Measurements from ENCODE around the gene CSF2. TPM values are rescaled to one million over a fixed set of nuclear protein-coding genes. Genes with fewer than 3 reads are reported as not detected.

The CSF2 gene
- total RNA-seq, 1 experiment from 2014 or later = not detected

DNA sequence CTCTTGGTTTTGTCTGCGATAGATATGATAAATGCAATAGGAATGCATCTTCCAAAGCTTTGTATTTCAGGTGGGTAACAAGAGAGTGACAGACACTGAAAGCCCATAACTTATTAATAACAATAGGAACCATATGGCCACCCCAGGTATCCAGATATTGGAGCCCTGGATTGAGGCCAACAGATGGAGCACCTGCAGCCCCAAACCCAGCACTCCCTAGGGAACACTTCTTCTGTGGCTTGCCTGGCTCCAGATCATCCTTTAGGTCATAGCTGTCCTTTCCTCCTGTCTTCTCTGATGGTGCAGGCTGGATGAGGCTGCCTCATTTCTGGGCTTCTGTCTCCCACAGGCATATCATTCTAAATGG is 18.2 kb upstream of the CSF2 start:
- in situ Hi-C loops (cut with HindIII; ENCODE audit: low pct_unique_long_range_greater_than_20kb, low sequenced_read_pairs) = no loop called here

DNA sequence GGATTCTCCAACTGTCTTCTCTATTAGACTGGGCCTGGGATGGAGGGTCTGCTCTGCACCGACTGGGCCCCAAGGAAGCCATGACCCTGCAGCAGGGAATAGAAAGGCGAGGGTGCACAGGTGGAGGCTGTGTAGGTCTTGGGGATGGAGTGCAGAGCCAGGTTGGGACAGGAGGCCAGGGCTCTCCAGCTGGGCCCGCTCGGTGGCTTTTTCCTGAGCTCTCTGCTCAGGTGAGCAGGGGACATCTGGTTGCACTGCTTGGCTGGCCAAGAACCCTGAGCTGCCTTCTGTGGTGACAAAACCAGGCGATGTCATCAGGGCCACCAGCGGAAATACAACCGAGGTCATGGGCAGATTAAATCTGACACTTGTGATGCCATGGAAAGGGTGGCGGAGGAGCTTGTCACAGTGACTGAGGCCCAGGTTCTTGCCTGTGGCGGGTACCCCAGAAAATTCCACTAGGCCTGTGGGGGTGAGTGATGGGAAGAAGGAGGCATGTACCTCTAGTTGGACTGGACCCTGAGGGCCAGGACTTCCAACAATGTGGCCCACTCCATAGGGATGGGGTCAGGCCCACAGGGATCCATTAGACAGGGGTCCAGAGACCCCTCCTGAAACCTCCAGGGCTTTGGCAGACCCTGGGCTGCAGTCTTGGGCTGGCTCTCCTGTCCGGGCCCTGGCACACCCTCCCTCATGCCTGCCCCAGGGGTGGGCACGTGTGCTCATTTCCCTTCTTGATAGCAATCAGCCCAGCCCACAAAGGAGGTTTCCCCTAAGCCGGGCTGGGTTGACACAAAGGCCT is 17.6 kb upstream of the CSF2 start:
- no peaks in the 10 kb centered on the region for H3K9me3 ChIP-seq (ENCODE audit: control insufficient read depth, insufficient read depth, low read depth, low read length)
- no peak overlapping the region for H3K27ac ChIP-seq (ENCODE audit: low read length)
- no peaks in the 10 kb centered on the region for H3K36me3 ChIP-seq (ENCODE audit: control insufficient read depth, insufficient read depth, low read length)
- no peaks in the 10 kb centered on the region for H3K27me3 ChIP-seq (ENCODE audit: control insufficient read depth, insufficient read depth, low read length)
- DNase-seq (ENCODE audit: low read depth, low spot score) = no peak
- no peaks in the 10 kb centered on the region for H3K4me1 ChIP-seq (ENCODE audit: control insufficient read depth, insufficient read depth, low read length)
- TF ChIP-seq TCF7L2 (IDR thresholded peaks at IDR 0.05; ENCODE audit: low read depth, low read length) = no peak
- TF ChIP-seq SIN3A (IDR thresholded peaks at IDR 0.05; ENCODE audit: borderline replicate concordance, insufficient read depth, low read depth, low read length) = no peak
- no peak for TF ChIP-seq POLR2AphosphoS5 (IDR thresholded peaks at IDR 0.05; ENCODE audit: low read depth, low read length)
- TF ChIP-seq, protein P1, sequence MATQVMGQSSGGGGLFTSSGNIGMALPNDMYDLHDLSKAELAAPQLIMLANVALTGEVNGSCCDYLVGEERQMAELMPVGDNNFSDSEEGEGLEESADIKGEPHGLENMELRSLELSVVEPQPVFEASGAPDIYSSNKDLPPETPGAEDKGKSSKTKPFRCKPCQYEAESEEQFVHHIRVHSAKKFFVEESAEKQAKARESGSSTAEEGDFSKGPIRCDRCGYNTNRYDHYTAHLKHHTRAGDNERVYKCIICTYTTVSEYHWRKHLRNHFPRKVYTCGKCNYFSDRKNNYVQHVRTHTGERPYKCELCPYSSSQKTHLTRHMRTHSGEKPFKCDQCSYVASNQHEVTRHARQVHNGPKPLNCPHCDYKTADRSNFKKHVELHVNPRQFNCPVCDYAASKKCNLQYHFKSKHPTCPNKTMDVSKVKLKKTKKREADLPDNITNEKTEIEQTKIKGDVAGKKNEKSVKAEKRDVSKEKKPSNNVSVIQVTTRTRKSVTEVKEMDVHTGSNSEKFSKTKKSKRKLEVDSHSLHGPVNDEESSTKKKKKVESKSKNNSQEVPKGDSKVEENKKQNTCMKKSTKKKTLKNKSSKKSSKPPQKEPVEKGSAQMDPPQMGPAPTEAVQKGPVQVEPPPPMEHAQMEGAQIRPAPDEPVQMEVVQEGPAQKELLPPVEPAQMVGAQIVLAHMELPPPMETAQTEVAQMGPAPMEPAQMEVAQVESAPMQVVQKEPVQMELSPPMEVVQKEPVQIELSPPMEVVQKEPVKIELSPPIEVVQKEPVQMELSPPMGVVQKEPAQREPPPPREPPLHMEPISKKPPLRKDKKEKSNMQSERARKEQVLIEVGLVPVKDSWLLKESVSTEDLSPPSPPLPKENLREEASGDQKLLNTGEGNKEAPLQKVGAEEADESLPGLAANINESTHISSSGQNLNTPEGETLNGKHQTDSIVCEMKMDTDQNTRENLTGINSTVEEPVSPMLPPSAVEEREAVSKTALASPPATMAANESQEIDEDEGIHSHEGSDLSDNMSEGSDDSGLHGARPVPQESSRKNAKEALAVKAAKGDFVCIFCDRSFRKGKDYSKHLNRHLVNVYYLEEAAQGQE (IDR thresholded peaks at IDR 0.05; ENCODE audit: insufficient read depth in 1 of 2, low read depth in 2 of 2, low read length in 1 of 2) = no peak
- TF ChIP-seq, protein P2, sequence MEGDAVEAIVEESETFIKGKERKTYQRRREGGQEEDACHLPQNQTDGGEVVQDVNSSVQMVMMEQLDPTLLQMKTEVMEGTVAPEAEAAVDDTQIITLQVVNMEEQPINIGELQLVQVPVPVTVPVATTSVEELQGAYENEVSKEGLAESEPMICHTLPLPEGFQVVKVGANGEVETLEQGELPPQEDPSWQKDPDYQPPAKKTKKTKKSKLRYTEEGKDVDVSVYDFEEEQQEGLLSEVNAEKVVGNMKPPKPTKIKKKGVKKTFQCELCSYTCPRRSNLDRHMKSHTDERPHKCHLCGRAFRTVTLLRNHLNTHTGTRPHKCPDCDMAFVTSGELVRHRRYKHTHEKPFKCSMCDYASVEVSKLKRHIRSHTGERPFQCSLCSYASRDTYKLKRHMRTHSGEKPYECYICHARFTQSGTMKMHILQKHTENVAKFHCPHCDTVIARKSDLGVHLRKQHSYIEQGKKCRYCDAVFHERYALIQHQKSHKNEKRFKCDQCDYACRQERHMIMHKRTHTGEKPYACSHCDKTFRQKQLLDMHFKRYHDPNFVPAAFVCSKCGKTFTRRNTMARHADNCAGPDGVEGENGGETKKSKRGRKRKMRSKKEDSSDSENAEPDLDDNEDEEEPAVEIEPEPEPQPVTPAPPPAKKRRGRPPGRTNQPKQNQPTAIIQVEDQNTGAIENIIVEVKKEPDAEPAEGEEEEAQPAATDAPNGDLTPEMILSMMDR (IDR thresholded peaks at IDR 0.05) = no peak
- POLR2A ChIA-PET = no interaction called here
- BruUV-seq (replicated peaks) = no TSS peak
- ATAC-seq = no peak
- H3K4me3 ChIP-seq (ENCODE audit: low read depth in 2 of 2, low read length in 2 of 2) = no peak overlapping the region
- in situ Hi-C loops (cut with HindIII; ENCODE audit: low pct_unique_long_range_greater_than_20kb, low sequenced_read_pairs) = no loop called here
- intact Hi-C loops (cut with micrococcal nuclease; ENCODE audit: unreplicated experiment) = no loop called here
- CTCF ChIA-PET = no interaction called here

More for the DNA sequence above, 18.2 kb upstream of the CSF2 start:
- ATAC-seq (no peak), DNase-seq (ENCODE audit: low read depth, low spot score) (no peak)
- Histone ChIP-seq H3K9me3 (ENCODE audit: control insufficient read depth, insufficient read depth, low read depth, low read length) (no peaks in the 10 kb centered on the region), H3K27me3 (ENCODE audit: control insufficient read depth, insufficient read depth, low read length) (no peaks in the 10 kb centered on the region), H3K27ac (ENCODE audit: low read length) (no peak overlapping the region), H3K4me1 (ENCODE audit: control insufficient read depth, insufficient read depth, low read length) (no peaks in the 10 kb centered on the region), H3K4me3 (ENCODE audit: low read depth in 2 of 2, low read length in 2 of 2) (no peak overlapping the region), H3K36me3 (ENCODE audit: control insufficient read depth, insufficient read depth, low read length) (no peaks in the 10 kb centered on the region)
- intact Hi-C loops (cut with micrococcal nuclease; ENCODE audit: unreplicated experiment) = no loop called here
- no TSS peak for BruUV-seq (replicated peaks)
- ChIA-PET CTCF (no interaction called here), POLR2A (no interaction called here)
- TF ChIP-seq SIN3A (IDR thresholded peaks at IDR 0.05; ENCODE audit: borderline replicate concordance, insufficient read depth, low read depth, low read length) (no peak), TCF7L2 (IDR thresholded peaks at IDR 0.05; ENCODE audit: low read depth, low read length) (no peak), POLR2AphosphoS5 (IDR thresholded peaks at IDR 0.05; ENCODE audit: low read depth, low read length) (no peak)
- TF ChIP-seq, protein P2 (IDR thresholded peaks at IDR 0.05) = no peak
- TF ChIP-seq, protein P1 (IDR thresholded peaks at IDR 0.05; ENCODE audit: insufficient read depth in 1 of 2, low read depth in 2 of 2, low read length in 1 of 2) = no peak

All from Panc1 (cell line).